GM18951 (cell line): ENCODE results near the gene DIP2C.
"Not testable (repeated sequence)": the region's sequence is repeated elsewhere in the genome, so short reads cannot be mapped to it uniquely, and the experiment has no call there.

Source experiments
- POLR2A ChIP-seq: IDR thresholded peaks from 4 replicates; pipeline ENCODE4 v1.6.1; 2011; ENCODE audit warnings: mild to moderate bottlenecking; ENCODE audit not compliant: insufficient read length, insufficient read depth; ENCODE audit errors: extremely low read depth
- in situ Hi-C: fragments of 300-500 bp; cut with MboI; formaldehyde crosslinking; loops from one replicate; pipeline ENCODE4 v1.12.0; 2022; ENCODE audit warnings: low sequenced_read_pairs, mixed read lengths, inconsistent platforms; ENCODE audit not compliant: unreplicated experiment

DIP2C gene

DNA sequence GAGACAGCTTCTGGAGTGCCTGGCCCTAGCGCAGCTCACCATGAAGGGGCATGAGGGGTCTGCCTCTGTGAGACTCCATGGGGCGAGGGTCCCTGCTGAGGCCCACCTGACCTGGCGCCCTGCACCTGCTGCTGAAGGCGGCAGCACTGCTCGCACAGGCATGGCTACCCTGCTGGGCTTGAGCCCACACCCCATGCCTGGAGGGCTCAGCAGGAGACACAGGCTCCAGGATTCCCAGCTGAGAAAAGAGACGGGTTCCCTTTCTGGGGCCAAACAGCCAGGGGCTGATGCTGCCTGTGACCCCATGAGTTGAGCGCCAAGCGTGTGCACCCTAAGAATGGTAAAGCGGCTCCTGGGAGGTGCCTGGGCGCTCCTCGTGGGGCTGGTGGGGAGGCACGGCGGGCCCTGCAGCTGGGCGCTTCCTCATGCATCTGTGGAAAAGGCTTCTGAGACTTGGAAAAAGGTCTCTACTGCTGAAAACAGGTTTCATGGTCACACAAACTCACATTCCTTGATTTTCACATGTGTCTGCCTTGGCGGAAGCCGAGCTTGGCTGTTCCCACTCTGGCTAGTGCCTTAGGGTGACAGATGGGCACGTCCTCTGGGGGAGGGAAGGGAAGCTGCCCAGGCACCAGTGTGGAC, 320.8 kb downstream of the DIP2C start:
- in situ Hi-C loops, result no loop called here
- no peak for TF ChIP-seq POLR2A

DNA sequence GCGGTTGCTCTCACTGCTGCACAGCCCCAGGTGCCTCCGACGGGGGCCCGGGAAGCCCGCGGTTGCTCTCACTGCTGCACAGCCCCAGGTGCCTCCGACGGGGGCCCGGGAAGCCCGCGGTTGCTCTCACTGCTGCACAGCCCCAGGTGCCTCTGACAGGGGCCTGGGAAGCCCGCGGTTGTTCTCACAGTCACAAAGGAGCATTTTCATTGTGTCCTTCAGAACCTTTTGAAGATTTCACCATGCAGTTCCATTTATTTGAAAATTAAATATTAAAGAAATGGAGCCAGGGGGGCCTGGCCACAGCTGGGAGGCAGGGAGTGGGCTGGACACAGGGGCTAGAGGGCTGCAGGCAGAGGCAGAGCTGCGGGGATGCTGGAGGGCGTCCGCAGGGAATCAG, 321.4 kb downstream of the DIP2C start:
- in situ Hi-C loops, result not testable (repeated sequence)

DNA sequence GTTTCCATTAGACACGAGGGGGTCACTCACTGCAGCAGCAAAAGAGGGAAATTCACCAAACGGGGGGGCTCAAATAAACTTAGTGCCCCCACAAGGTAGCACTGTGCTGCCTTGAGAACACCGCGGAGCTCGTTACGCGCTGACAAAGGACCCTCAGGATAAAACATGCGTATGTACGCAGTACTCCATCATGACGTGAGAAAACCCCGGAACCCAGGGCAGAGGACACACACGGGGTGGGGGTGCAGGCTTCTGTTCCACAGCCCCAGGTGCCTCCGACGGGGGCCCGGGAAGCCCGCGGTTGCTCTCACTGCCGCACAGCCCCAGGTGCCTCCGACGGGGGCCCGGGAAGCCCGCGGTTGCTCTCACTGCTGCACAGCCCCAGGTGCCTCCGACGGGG, 321.8 kb downstream of the DIP2C start:
- TF ChIP-seq POLR2A, result no peak
- in situ Hi-C loops, result no loop called here

DNA sequence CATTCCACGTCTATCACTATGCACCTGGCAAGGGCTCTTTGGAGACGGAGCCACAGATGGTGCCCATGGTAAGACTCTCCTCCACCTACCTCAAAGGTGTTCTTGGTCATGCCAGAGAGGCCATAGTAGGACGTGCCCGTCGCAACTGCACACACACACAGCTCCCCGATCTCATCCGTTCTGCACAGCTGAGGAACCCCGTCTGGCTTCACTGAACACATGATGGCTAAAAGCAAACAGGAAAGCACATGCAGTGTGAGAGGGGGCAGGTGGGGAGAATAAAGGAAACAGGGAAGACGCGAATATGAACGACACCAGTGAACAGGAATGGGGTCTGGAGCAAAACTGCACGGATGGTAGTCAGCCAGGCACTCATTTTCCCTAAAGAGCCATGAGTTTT, 323.3 kb downstream of the DIP2C start:
- in situ Hi-C loops, result no loop called here
- TF ChIP-seq POLR2A, result no peak

DNA sequence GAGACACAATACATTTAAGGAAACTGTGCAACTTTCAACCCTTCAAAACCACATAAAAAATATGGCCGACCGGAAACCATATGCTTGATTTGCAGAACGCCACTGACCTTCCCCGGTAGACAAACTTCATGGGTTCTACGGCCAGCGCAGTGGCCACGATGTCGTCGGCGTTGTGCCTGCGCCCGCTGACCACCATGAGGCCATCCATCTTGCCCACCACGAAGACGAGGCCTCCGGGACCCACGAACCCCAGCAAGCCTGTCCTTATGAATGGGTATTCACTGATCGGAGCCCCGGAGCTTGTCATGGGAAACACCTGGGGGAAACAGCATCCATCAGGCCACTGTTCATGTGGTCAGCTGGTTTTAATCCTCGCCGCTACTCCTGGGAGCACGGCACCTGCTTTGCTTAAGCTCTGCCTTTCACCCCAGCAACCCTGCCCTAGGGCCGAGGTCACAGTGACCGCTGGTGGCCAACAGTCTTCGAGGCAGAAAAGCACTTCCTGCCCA, 325.1 kb downstream of the DIP2C start:
- no peak for TF ChIP-seq POLR2A
- in situ Hi-C loops, result no loop called here

DNA sequence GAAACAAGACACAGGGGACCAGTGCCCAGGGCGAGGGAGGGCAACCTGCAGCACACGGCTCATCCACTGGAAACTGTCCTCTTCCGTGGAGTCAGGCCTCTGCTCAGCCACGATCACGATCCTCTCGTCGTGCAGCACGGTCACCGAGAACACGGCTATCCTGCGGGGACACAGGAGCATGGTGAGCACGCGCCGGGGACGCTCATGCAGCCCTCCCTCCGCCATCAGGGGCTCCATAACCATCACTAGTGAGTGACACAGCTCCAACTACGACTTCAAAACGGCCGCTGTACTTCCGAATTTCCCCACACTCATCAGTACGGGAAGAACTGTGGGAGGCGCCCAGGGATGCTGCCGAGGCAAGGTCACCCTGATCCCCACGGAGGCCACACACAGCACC, 326.3 kb downstream of the DIP2C start:
- in situ Hi-C loops, result no loop called here
- no peak for TF ChIP-seq POLR2A

DNA sequence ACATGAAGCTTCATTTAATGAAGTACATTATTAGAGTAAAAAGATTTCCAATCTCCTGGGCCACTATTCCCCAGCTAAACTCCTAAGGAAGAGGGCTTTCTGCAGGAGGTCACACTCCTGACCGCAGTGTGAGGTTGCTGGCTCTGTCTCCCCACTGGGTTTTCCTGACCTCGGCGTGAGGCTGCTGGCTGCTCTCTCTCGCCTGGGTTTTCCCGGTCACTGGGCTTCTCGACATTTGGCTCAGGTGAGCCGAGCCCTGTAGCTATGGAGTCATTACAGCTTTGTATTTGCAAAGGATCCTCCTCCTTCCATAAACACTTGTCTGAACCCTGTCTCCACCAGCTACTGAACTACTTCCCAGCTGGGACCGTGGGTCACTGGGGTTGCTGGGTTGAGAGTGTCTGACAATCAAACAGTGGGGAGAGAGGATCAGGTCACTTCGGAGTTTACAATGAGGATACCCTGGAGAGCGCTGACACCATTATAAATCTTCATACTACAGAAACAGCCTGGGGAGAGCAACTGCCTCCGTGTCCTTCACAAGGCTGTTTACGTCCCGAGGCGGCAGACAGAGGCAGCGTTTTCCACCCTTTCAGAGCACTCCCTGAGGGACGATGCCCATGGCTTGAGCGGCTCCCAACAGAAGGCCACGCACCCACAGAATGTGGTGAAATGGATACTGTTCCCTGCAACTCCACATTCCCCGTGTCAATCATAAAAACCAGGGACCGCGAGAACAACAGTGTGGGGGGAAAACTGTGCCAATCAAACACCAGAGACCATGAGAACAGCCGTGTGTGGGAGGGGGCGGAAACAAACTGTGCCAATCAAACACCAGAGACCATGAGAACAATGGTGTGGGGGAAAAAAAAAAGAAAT, 328.0 kb downstream of the DIP2C start:
- no peak for TF ChIP-seq POLR2A
- in situ Hi-C loops, result no loop called here

DNA sequence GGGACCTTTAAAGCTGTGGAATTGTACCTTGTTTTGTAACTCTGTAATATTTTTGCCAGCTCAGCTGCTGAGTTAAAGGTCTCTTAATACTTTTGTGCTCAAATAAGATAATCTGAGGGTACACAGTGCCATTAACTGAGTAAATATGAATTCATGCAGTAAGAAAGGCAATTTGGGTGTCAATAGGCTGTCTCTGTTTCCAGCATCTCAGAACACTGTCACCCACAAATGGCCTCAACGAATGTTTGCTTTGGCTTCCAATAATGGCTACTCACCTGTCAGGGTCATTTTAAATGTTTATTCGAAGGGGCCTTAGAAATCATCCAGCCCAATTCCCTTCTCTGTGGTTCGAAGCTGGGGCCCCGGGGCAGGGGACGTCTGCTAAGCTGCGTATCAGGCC, 328.8 kb downstream of the DIP2C start:
- in situ Hi-C loops, result no loop called here
- no peak for TF ChIP-seq POLR2A

DNA sequence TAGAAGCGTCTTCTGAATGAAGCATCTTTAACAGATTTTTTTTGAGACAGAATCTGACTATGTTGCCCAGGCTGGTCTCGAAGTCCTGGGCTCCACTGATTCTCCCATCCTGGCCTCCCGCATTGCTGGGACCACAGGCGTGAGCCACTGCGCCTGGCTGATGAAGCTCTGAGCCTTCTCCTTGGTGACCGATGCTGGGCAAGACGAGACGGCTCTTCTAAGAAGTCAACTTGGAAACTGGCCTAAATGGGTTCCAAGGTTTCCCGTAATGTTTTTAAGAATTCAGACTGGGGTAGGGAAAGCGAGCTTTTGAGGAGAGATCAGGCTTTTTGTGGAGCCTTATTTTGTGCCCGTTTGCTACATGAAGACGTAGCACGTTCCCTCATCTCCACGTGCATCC, 329.7 kb downstream of the DIP2C start:
- in situ Hi-C loops, result no loop called here
- no peak for TF ChIP-seq POLR2A

DNA sequence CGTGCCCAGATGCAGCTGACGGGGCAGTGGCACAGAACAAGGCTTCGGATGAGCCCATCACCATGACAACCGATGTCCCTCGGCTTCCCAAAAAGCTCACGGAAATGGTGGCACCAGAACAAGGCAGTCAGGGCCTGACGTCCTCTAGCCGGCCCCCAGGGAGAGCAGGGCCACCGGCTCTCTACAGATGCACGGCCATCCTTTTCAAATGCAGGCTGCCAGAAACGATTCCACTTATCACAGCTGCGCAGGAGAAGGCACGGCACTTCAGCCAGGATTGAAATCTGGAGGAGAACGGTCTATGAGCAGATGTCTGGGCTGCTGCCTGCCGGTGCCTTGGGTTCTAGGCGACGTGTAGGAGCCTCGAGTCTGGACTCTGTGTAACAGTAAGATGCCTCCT, 330.4 kb downstream of the DIP2C start:
- TF ChIP-seq POLR2A, result no peak
- in situ Hi-C loops, result no loop called here

DNA sequence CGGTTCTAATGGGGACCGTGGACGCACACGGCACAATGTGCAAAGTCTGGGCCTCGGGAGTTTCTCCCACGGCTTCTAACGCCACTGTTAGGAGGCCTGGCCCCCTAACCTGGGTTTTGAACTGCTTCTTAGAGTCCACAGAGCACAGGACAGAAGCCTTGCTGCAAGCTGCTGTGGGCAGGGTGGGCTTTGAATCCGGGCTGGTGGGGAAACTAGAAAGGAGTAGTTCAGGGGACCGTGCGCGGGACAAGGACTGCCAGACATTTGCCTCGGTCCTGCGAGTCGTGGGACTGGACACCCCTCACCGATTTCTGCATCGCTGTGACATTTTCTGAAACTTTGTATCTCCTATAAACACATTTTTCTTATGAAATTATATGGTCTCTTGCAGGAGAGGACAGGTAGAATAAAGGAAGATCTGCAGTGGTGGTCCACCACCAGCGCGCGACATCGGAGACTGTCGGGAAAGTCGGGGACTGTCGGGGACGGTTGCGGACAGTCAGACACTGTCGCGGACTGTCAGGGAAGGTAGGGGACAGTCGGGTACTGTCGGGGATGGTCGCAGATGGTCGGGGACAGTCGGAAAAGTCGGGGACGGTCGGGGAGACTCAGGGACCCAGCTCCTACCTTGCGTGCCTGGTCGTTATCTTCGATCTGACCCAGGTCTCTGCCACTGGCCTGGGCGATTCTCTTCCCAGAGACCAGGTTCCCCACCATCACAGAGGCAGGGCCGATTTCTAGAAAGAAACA, 332.1 kb downstream of the DIP2C start:
- in situ Hi-C loops, result no loop called here
- TF ChIP-seq POLR2A, result no peak

DNA sequence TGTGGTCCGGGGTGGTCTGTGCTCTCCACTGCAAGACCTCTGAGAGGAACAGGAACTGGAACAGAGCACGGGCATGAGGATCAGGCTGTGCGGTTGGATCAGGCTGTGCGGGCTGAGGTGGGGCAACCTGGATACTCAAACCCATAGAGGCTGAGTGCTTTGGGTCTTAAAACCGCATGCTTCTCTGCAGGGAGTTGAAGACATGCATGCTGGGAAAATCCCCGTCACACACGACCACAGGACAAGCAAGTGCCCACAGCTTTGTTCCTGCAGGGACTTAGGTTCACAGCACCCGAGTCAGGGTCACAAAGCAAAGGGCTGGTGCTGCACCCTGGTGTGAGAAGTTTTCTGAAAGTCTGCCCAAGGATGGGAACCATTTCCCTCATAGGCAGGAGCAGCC, 333.0 kb downstream of the DIP2C start:
- TF ChIP-seq POLR2A, result no peak
- in situ Hi-C loops, result no loop called here

DNA sequence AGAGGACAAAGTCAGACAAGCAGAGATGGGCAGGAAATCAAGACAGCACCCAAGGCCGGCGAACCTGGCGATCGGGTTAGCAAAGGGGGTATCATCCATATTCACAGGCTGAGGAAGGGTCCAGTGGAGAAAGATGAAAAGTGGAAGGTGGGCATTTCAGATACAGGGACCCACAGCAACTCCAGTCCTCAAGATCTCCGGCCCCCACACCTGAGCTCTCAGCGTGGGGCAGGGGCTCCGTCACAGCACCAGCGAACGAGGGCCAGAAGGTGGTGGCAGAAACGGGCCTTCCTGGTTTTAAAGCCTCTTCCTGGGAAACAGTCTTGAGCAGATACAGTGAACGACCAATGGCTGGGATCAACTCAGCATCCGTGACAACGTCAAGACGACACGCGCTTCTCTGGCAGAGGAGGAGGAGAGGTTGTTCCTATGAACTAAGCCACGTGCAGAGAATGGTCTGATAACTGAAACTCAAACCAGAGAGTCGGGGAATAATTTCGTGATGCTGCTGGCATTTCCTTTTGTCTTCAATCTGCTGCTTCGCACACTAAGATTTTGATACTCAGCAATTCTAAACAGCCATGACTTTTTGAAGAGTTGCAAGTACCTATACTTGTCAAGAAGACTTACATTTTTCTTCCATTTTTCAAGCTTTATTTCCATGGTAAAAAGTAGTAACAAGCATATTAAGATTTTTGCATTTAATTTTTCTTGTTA, 334.4 kb downstream of the DIP2C start:
- TF ChIP-seq POLR2A, result no peak
- in situ Hi-C loops, result no loop called here
